ENCODE measurements around the gene MYO5C. TPM values are rescaled to one million over a fixed set of nuclear protein-coding genes. Genes with fewer than 3 reads are reported as not detected.

Gene MYO5C
- total and polyA plus RNA-seq, 4 donors: 4.2 to 15.8 (median 6.6) TPM

GRCh38 chr15:52146776-52147175 is 148.8 kb downstream of the MYO5C start:
- H3K4me1 ChIP-seq (ENCODE audit: control insufficient read depth, insufficient read depth, low read length): no peaks in the 10 kb centered on the region
- H3K27me3 ChIP-seq (ENCODE audit: control insufficient read depth, insufficient read depth, low read length): no peaks in the 10 kb centered on the region
- 86% methylated on average over 1 of the region's 3 CpGs for WGBS (ENCODE audit: insufficient coverage)
- no peak overlapping the region for H3K27ac ChIP-seq (ENCODE audit: low read depth, low read length)
- H3K4me3 ChIP-seq (ENCODE audit: low read depth, low read length): no peak overlapping the region
- no peaks in the 10 kb centered on the region for H3K9me3 ChIP-seq (ENCODE audit: control insufficient read depth, insufficient read depth, low read length)
- peaks cover 36% of the 10 kb centered on the region for H3K36me3 ChIP-seq (ENCODE audit: control insufficient read depth, insufficient read depth, low read length)
- DNase-seq (ENCODE audit: low read depth in 4 of 6, low spot score in 6 of 6): no peak

GRCh38 chr15:52146261-52146660 is 149.3 kb downstream of the MYO5C start:
- Histone ChIP-seq H3K9me3 (ENCODE audit: control insufficient read depth, insufficient read depth, low read length) (no peaks in the 10 kb centered on the region), H3K4me1 (ENCODE audit: control insufficient read depth, insufficient read depth, low read length) (no peaks in the 10 kb centered on the region), H3K27ac (ENCODE audit: low read depth, low read length) (no peak overlapping the region), H3K4me3 (ENCODE audit: low read depth, low read length) (no peak overlapping the region), H3K36me3 (ENCODE audit: control insufficient read depth, insufficient read depth, low read length) (peaks cover 32% of the 10 kb centered on the region), H3K27me3 (ENCODE audit: control insufficient read depth, insufficient read depth, low read length) (no peaks in the 10 kb centered on the region)
- DNase-seq (ENCODE audit: low read depth in 4 of 6, low spot score in 6 of 6): no peak
- no CpG with 5 or more reads among the region's 2 CpGs for WGBS (ENCODE audit: insufficient coverage)

GRCh38 chr15:52144656-52145178 is 150.9 kb downstream of the MYO5C start:
- no peaks in the 10 kb centered on the region for H3K27me3 ChIP-seq (ENCODE audit: control insufficient read depth, insufficient read depth, low read length)
- peaks cover 26% of the 10 kb centered on the region for H3K36me3 ChIP-seq (ENCODE audit: control insufficient read depth, insufficient read depth, low read length)
- H3K4me3 ChIP-seq (ENCODE audit: low read depth, low read length): no peak overlapping the region
- no peak overlapping the region for H3K27ac ChIP-seq (ENCODE audit: low read depth, low read length)
- H3K9me3 ChIP-seq (ENCODE audit: control insufficient read depth, insufficient read depth, low read length): no peaks in the 10 kb centered on the region
- DNase-seq (ENCODE audit: low read depth in 4 of 6, low spot score in 6 of 6): no peak
- peaks cover 5% of the 10 kb centered on the region for H3K4me1 ChIP-seq (ENCODE audit: control insufficient read depth, insufficient read depth, low read length)
- WGBS (ENCODE audit: insufficient coverage): 91% methylated on average over 5 of the region's 7 CpGs

DNA sequence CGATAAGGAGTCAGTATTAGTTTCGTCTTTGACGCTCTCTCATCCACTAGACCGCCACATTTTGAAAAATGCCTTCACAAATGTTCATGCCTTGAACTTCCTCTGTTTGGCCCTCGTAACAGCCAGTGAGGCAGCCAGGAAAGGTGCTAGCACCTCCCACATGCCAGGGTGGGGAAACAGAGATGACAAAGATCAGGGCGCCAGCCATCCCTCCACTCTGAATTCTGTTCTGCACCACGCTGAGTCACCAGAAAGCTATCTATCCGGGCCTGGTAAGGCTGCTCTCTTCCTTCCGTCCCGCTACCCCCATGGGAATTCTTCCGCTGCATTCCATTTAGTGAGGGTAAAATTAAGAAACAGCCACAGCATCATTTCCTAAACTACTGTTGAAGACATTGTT is 151.7 kb downstream of the MYO5C start:
- Histone ChIP-seq H3K27ac (ENCODE audit: low read depth, low read length) (no peak overlapping the region), H3K36me3 (ENCODE audit: control insufficient read depth, insufficient read depth, low read length) (peaks cover 25% of the 10 kb centered on the region), H3K27me3 (ENCODE audit: control insufficient read depth, insufficient read depth, low read length) (no peaks in the 10 kb centered on the region), H3K9me3 (ENCODE audit: control insufficient read depth, insufficient read depth, low read length) (no peaks in the 10 kb centered on the region), H3K4me1 (ENCODE audit: control insufficient read depth, insufficient read depth, low read length) (peaks cover 8% of the 10 kb centered on the region), H3K4me3 (ENCODE audit: low read depth, low read length) (no peak overlapping the region)
- 92% methylated on average over 5 of the region's 11 CpGs for WGBS (ENCODE audit: insufficient coverage)
- no peak for DNase-seq (ENCODE audit: low read depth in 4 of 6, low spot score in 6 of 6)

Small RNA genes within 50 kb of the gene (small RNA-seq; reads per million reads assigned to genes)
- gene MIR1266 (ENCODE audit: low replicate concordance) (0.16 reads per million), gene RF00019 (ENCODE audit: low replicate concordance) (not detected)

Other genes starting within 250 kb of the MYO5C start
- gene BCL2L10, start 183.0 kb downstream of the MYO5C start, total RNA-seq: under 1 TPM; 0.44 to 0.50 TPM
- gene BCL2L10, start 183.0 kb downstream of the MYO5C start, polyA plus RNA-seq (ENCODE audit: insufficient read length in 2 of 2): 1 to 10 TPM; 1.3 to 1.7 TPM
- gene GNB5, start 104.4 kb downstream of the MYO5C start, total RNA-seq: 10 to 100 TPM; 28.0 to 53.7 TPM
- gene GNB5, start 104.4 kb downstream of the MYO5C start, polyA plus RNA-seq (ENCODE audit: insufficient read length in 2 of 2): 10 to 100 TPM; 55.4 to 57.2 TPM
- 100 to 1,000 TPM in 1 of 2 donors, 10 to 100 TPM in 1; 47.8 to 119 TPM for gene MYO5A, start 233.1 kb upstream of the MYO5C start, total RNA-seq
- gene MYO5A, start 233.1 kb upstream of the MYO5C start, polyA plus RNA-seq (ENCODE audit: insufficient read length in 2 of 2): 100 to 1,000 TPM in 1 of 2 donors, 10 to 100 TPM in 1; 66.8 to 110 TPM